K562 (cell line): ENCODE results near the gene RNF152. TPM values are rescaled to one million over a fixed set of nuclear protein-coding genes. Genes with fewer than 3 reads are reported as not detected.

Source experiments
- ATAC-seq: fragments of 200-7000 bp; cut with Tn5 transposase; 3 replicates; pipeline ENCODE4 v1.9.1; 2020; ENCODE audit warnings: moderate library complexity
- BruUV-seq: library from RNA; stranded (reverse); fragments of 400-500 nt; replicated peaks from 2 replicates; lab custom pipeline; 2021; lab: Mats Ljungman, UMichigan
- CTCF ChIA-PET: fragments of 300-600 bp; formaldehyde crosslinking; extraction: SDS; loops from one replicate; lab custom pipeline; 2021; ENCODE audit warnings: low intra/inter-chr PET ratio; lab: Yijun Ruan, JAX
- POLR2A ChIA-PET: fragments of 300-600, 350-650 bp; sonication (Branson Sonifier 250); formaldehyde crosslinking; extraction: SDS; loops from one replicate; lab custom pipeline; 2021; ENCODE audit warnings: antibody characterized with exemption, inconsistent platforms; lab: Yijun Ruan, JAX
- DNase-seq, 4 experiments: peaks; one replicate each; pipeline versions ENCODE4 v3.0.0 to v3.0.0-alpha.2; 2011 to 2018; ENCODE audit warnings: low spot score in 3 of 4, mixed read lengths in 3 of 4; ENCODE audit errors: extremely low read depth in 1 of 4
- FAIRE-seq: peaks from 2 replicates; lab custom pipeline; 2011; peaks lifted over from hg19 to GRCh38; lab: Jason Lieb, UNC
- H2AFZ ChIP-seq: 2 replicates; pipeline ENCODE4 v1.6.0; 2011; ENCODE audit warnings: low read depth, low read length, control low read depth, inconsistent platforms
- H3K27ac ChIP-seq: fragments of 200-600 bp; 3 replicates; pipeline ENCODE4 v1.8.0; 2011; ENCODE audit warnings: low read depth, mild to moderate bottlenecking, control low read depth, inconsistent platforms, low read length, moderate library complexity, mixed read lengths; ENCODE audit errors: extremely low read depth
- H3K27me3 ChIP-seq, 2 experiments: fragments of 300-600 bp in 1 of 2; 2 replicates in 1 of 2; 3 replicates in 1 of 2; pipeline versions ENCODE4 v1.6.0 to v1.8.0; 2011; ENCODE audit warnings: inconsistent platforms in 2 of 2, low read length in 2 of 2, mild to moderate bottlenecking in 1 of 2, mixed read lengths in 1 of 2, moderate library complexity in 1 of 2; ENCODE audit not compliant: control insufficient read depth in 2 of 2, insufficient read depth in 2 of 2
- H3K36me3 ChIP-seq: fragments of 300-600 bp; 3 replicates; pipeline ENCODE4 v1.8.0; 2011; ENCODE audit warnings: mild to moderate bottlenecking, low read length, inconsistent platforms; ENCODE audit not compliant: control insufficient read depth, insufficient read depth
- H3K4me1 ChIP-seq, 2 experiments: fragments of 200-600 bp in 1 of 2; replicated peaks in 1 of 2; 2 replicates in 1 of 2; 3 replicates in 1 of 2; pipeline versions ENCODE4 v1.5.1 to v1.8.0; 2011; ENCODE audit warnings: inconsistent platforms in 2 of 2, low read length in 2 of 2, mild to moderate bottlenecking in 1 of 2, mixed read lengths in 1 of 2, moderate library complexity in 1 of 2; ENCODE audit not compliant: control insufficient read depth in 2 of 2, insufficient read depth in 2 of 2
- H3K4me2 ChIP-seq: 2 replicates; pipeline ENCODE4 v1.6.1; 2011; ENCODE audit warnings: low read length, control low read depth, inconsistent platforms, mixed read lengths; ENCODE audit not compliant: insufficient read depth
- H3K4me3 ChIP-seq: fragments of 200-600 bp; sonication (generic), shearing (Covaris generic); 2 replicates; pipeline ENCODE4 v1.5.1; 2016; ENCODE audit warnings: control low read depth, inconsistent platforms
- H3K79me2 ChIP-seq: fragments of 200-600 bp; 3 replicates; pipeline ENCODE4 v1.8.0; 2011; ENCODE audit warnings: low read length, inconsistent platforms; ENCODE audit not compliant: control insufficient read depth, insufficient read depth
- H3K9ac ChIP-seq, 2 experiments: 2 replicates each; pipeline versions ENCODE4 v1.6.0 to v1.6.1; 2011; ENCODE audit warnings: low read depth in 2 of 2, low read length in 2 of 2, control low read depth in 1 of 2, inconsistent platforms in 1 of 2, mild to moderate bottlenecking in 1 of 2, mixed read lengths in 1 of 2; ENCODE audit not compliant: insufficient read depth in 1 of 2
- H3K9me1 ChIP-seq: one replicate; pipeline ENCODE4 v1.6.0; 2011; ENCODE audit warnings: inconsistent platforms, mild to moderate bottlenecking, low read length, moderate library complexity; ENCODE audit not compliant: control insufficient read depth, insufficient read depth
- H3K9me3 ChIP-seq: replicated peaks from 2 replicates; pipeline ENCODE4 v1.5.1; 2011; ENCODE audit warnings: low read depth, low read length, inconsistent platforms; ENCODE audit not compliant: control insufficient read depth, insufficient read depth
- H4K20me1 ChIP-seq: replicated peaks from 2 replicates; pipeline ENCODE4 v1.6.1; 2011; ENCODE audit warnings: low read length, inconsistent platforms, mixed read lengths; ENCODE audit not compliant: control insufficient read depth, insufficient read depth
- BCLAF1 ChIP-seq, 2 experiments: fragments of 450-650 bp in 1 of 2; IDR thresholded peaks; 2 replicates each; pipeline ENCODE4 v1.6.1; 2011 to 2017; ENCODE audit warnings: low read depth in 2 of 2, antibody characterized with exemption in 1 of 2, borderline replicate concordance in 1 of 2, low read length in 1 of 2, mild to moderate bottlenecking in 1 of 2, mixed read lengths in 1 of 2; ENCODE audit not compliant: control insufficient read depth in 1 of 2
- BRD9 ChIP-seq: fragments of 450-650 bp; IDR thresholded peaks from 2 replicates; pipeline ENCODE4 v1.6.1; 2018; ENCODE audit warnings: low read depth; ENCODE audit not compliant: partially characterized antibody
- CBX5 ChIP-seq: IDR thresholded peaks from 2 replicates; pipeline ENCODE4 v1.6.1; 2014; ENCODE audit warnings: low read depth, borderline replicate concordance
- TCF15 ChIP-seq: fragments of 250-450 bp; sonication (Bioruptor Pico); IDR thresholded peaks from 2 replicates; pipeline ENCODE4 v1.8.0; 2022; ENCODE audit warnings: moderate library complexity, mild to moderate bottlenecking, inconsistent platforms
- U2AF2 ChIP-seq: fragments of 200-400 bp; formaldehyde crosslinking; optimal IDR thresholded peaks from 2 replicates; pipeline ENCODE3; 2017; ENCODE audit warnings: low read depth, mild to moderate bottlenecking, low read length
- XRCC3 ChIP-seq: fragments of 450-650 bp; IDR thresholded peaks from 2 replicates; pipeline ENCODE4 v1.6.1; 2017; ENCODE audit warnings: mild to moderate bottlenecking, moderate library complexity
- ZNF12 ChIP-seq: sonication (generic); formaldehyde crosslinking; IDR thresholded peaks from 2 replicates; pipeline ENCODE4 v1.4.0; 2020; ENCODE audit warnings: mild to moderate bottlenecking, missing genetic modification reagents
- ZNF511 ChIP-seq: sonication (generic); formaldehyde crosslinking; IDR thresholded peaks from 2 replicates; pipeline ENCODE4 v1.8.0; 2022; ENCODE audit warnings: mild to moderate bottlenecking, missing genetic modification reagents
- WGBS: fragments of 100-300 bp; shearing (Covaris generic); methylation state at CpG from one replicate; pipeline ENCODE4 v1.1.6; 2016; ENCODE audit warnings: low coverage, mixed read lengths; ENCODE audit not compliant: insufficient coverage; ENCODE audit errors: missing lambda C conversion rate; 5-methylcytosine and 5-hydroxymethylcytosine counted together
- in situ Hi-C: fragments of 300-500 bp; cut with MboI; formaldehyde crosslinking; loops from 4 replicates; pipeline ENCODE4 v1.15.0; 2018; ENCODE audit warnings: inconsistent platforms, mixed read lengths
- intact Hi-C: fragments of 100-400 bp; cut with micrococcal nuclease; formaldehyde crosslinking; loops from 2 replicates; pipeline ENCODE4 v1.14.2; 2022
- polyA plus RNA-seq, 8 experiments: library from polyadenylated mRNA; depleted of rRNA in 4 of 8; stranded (reverse) in 5 of 8; unstranded in 3 of 8; fragments of >200 nt; fragmentation: Nextera tagmentation in 2 of 8; fragmentation: Illumina TruSeq in 1 of 8; extraction: Ambion mirVana in 2 of 8; extraction: Trizol in 1 of 8; gene quantifications; 2 replicates each; pipeline versions ENCODE4 v1.2.1 to v1.2.3, GENCODE V29; 2011 to 2014; ENCODE audit warnings: inconsistent platforms in 1 of 8, missing spikeins in 1 of 8
- total RNA-seq, 7 experiments: library from RNA; depleted of rRNA in 6 of 7; stranded (reverse); fragments of >200 nt in 6 of 7; fragmentation: Illumina TruSeq in 2 of 7; extraction: Trizol in 2 of 7; gene quantifications; 2 replicates each; pipeline versions ENCODE4 v1.2.1 to v1.2.3, GENCODE V29; 2011 to 2021; ENCODE audit warnings: low replicate concordance in 1 of 7

RNF152 gene
- total and polyA plus RNA-seq, 9 of the 15 experiments (the other 6 are each of a cell fraction or from before 2014, with no cell fraction given), result 0.04 to 0.05 TPM; not detected in 7

- no peak overlapping the region for H2AFZ ChIP-seq
- ATAC-seq (no peak), DNase-seq (no peak), FAIRE-seq (no peak)
- intact Hi-C loops (no loop called here), in situ Hi-C loops (no loop called here)
- H3K4me3 ChIP-seq, result no peak overlapping the region
- ChIA-PET POLR2A (no interaction called here), CTCF (no interaction called here)
- no peak overlapping the region for H3K4me2 ChIP-seq
- no peaks in the 10 kb centered on the region for H3K9me1 ChIP-seq
- TF ChIP-seq BCLAF1 (IDR thresholded peaks at IDR 0.05; ENCODE audit: borderline replicate concordance in 1 of 2, control insufficient read depth in 1 of 2, low read depth in 2 of 2, low read length in 1 of 2), result no peak
- TF ChIP-seq TCF15 (CRISPR knock-in tag), result no peak
- no peak for TF ChIP-seq U2AF2
- peak; percentile 78; the same call in 1 of the 2 replicates for TF ChIP-seq ZNF12 (CRISPR knock-in tag)
- TF ChIP-seq BRD9, result no peak
- no peak for TF ChIP-seq ZNF511 (CRISPR knock-in tag)
- TF ChIP-seq CBX5, result no peak
- TF ChIP-seq XRCC3, result no peak
- no peaks in the 10 kb centered on the region for H4K20me1 ChIP-seq
- H3K27ac ChIP-seq, result no peak overlapping the region
- no peaks in the 10 kb centered on the region; a peak in 1 of 5 replicates for H3K27me3 ChIP-seq
- H3K9me3 ChIP-seq, result no peaks in the 10 kb centered on the region
- BruUV-seq, result no TSS peak
- H3K4me1 ChIP-seq, result no peaks in the 10 kb centered on the region
- H3K36me3 ChIP-seq, result no peaks in the 10 kb centered on the region
- 0% methylated on average over 6 of the region's 6 CpGs for WGBS
- H3K9ac ChIP-seq, result no peak overlapping the region
- no peaks in the 10 kb centered on the region for H3K79me2 ChIP-seq
These were observed 39.0 kb upstream of the RNF152 start for GRCh38 chr18:61931654-61932379.
